T-helper 22 cell (primary cell): ENCODE data around the gene BAZ1A.
A peak's percentile ranks its signal among the peaks of the same experiment; 100 is the strongest.

Experiments
- DNase-seq: peaks from one replicate; pipeline ENCODE4 v3.0.0-alpha.2; 2020; ENCODE audit warnings: low read depth

The BAZ1A gene, protein sequence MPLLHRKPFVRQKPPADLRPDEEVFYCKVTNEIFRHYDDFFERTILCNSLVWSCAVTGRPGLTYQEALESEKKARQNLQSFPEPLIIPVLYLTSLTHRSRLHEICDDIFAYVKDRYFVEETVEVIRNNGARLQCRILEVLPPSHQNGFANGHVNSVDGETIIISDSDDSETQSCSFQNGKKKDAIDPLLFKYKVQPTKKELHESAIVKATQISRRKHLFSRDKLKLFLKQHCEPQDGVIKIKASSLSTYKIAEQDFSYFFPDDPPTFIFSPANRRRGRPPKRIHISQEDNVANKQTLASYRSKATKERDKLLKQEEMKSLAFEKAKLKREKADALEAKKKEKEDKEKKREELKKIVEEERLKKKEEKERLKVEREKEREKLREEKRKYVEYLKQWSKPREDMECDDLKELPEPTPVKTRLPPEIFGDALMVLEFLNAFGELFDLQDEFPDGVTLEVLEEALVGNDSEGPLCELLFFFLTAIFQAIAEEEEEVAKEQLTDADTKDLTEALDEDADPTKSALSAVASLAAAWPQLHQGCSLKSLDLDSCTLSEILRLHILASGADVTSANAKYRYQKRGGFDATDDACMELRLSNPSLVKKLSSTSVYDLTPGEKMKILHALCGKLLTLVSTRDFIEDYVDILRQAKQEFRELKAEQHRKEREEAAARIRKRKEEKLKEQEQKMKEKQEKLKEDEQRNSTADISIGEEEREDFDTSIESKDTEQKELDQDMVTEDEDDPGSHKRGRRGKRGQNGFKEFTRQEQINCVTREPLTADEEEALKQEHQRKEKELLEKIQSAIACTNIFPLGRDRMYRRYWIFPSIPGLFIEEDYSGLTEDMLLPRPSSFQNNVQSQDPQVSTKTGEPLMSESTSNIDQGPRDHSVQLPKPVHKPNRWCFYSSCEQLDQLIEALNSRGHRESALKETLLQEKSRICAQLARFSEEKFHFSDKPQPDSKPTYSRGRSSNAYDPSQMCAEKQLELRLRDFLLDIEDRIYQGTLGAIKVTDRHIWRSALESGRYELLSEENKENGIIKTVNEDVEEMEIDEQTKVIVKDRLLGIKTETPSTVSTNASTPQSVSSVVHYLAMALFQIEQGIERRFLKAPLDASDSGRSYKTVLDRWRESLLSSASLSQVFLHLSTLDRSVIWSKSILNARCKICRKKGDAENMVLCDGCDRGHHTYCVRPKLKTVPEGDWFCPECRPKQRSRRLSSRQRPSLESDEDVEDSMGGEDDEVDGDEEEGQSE (N-terminal part only)

DNA sequence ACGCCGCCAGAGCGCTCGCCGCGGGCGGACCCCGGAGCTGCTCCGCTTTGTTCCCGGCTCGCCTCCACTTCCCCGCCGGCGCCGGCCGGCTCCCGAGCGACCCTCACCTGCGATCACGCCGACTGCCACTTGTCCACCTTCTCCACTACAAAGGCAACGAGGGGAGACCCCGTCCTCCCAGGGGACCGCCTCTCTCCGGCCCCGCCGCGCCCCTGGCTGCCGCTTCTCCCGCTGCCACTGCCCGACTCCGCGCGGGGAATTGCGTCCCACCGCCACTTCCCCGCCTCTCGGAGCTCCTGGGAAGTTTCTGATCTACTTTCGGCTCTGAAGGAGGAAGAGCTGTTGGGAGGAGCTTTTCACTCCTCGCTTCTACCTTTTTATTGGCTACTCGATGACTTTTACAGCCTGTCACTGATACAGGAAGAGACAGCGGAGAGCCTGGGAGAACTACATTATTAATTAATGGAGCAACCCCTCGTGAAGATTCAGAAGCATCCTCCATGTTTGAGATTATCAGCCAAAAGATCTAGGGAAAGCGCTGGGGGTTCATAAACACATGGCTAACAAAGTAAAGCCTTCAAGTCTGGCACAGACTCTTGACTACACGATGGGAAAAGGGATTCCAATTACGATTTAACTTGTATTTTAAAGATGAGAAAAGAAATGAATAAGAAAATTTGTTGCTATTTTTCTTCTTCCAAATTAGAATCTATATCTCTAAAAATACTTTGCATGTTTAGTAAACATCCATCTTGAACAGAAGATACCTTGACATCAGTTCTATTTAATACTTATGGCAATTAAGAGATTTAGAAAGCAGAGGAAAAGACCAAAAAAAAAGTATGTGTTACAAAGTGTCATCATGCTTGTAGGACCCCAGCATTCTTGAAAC, at the start of gene BAZ1A:
TSS of gene BAZ1A (minus strand) at position 330 of the 892 bp plus-strand sequence. CDS start 756 bp downstream, outside the sequence.
- DNase-seq: peak; percentile 30

DNA sequence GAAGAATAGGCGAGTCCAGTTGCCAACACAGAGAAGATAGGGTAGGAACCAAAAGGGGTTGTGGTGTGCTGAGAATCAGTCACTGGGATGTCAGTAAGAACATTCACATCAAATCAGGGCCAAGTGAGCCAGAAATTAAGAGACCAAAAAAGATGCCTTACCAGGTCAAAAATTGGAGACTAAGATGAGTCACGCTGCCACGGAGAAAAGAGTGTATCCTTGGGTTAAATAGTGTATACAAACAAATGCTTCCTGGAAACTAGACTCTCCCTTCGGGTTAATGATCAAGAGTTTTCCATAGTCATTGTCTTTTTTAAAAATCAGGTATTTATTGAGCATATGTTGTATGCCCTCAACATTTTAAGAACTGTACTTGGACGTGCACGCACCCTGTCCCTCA, 45.2 kb upstream of the BAZ1A start:
- no peak for DNase-seq

DNA sequence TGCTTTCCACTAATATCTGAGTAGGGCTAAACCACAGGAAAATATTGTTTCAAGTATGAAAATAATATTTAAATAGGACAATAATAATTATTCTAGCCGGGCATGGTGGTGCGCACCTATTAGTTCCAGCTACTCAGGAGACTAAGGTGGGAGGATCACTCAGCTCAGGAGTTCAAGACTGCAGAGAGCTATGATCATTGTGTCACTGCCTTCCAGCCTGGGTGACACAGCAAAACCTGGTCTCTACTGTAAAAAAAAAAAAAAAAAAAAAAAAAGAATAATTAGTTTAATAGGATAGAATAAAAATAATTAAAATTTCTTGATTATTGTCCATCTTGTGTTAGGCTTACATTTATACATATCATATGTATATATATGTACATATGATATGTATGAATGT, 38.5 kb upstream of the BAZ1A start:
- no peak for DNase-seq

DNA sequence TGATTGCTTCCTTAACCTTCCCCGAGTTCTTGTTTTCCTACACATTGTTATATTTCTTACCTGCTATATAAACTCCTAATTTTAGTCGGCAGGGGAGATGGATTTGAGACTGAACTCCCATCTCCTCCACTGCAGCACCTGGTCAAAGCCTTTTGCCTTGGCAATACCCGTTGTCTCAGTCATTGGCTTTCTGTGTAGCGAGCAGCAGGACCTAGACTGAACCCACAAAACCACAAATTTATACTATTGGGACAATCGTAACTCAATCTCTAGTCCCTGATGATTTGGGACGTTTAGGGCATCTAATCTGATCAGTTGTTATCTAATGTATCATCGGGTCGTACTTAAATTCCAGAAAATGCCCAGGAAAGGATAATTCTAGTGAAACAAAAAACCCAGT, 37.8 kb upstream of the BAZ1A start:
- no peak for DNase-seq

DNA sequence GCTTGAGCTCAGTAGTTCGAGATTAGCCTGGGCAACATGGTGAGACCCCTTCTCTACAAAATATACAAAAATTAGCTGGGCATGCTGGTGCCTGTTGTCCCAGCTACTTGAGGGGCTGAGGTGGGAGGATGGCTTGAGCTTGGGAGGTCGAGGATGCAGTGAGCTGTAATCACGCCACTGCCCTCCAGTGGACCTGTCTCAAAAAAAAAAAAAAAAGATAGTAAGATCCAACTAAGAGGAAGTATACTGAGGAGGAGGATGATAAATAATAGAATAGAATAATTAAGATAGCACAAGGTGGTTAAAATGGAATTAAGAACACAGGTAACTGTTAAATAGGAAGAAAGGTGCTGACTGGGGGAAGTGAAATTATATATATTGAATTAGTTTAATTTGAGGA, 37.0 kb upstream of the BAZ1A start:
- no peak for DNase-seq

DNA sequence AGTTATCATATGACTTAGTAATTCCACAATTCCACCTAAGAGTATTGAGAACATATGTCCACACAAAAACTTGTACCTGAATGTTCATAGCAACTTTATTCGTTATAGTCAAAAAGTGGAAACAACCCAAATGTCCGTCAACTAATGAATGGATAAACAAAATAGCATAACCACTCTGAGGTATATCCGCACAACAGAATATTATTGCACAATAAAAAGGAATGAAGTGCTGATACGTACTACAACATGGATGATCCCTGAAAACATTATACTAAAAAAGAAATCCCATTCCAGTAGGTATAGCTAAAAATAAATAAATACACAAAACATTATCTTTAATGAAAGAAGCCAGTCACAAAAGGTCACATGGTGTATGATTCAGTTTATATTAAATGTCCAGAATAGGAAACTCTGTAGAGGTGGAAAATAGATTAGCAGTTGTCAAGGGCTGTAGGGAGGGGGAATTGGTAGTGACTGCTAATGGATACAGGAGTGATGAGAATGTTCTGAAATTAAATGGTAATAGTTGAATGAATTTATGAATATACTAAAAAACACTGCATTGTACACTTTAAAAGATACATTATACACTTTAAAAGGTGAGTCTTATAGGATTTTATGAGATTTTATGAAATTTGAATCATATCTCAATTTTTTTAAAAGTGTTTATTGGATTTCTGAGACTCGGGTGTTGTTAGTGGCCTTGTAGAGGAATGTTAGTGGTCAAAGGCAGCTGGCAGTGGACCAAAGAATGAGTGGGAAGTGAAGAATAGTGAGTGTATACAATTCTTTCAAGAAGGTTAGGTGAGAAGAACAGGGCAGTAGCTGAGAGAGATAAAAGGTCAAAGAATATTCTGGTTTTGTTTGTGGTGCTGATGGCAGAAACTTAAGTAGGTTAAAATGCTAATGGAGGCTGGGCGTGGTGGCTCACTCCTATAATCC, 36.3 kb upstream of the BAZ1A start:
- no peak for DNase-seq

DNA sequence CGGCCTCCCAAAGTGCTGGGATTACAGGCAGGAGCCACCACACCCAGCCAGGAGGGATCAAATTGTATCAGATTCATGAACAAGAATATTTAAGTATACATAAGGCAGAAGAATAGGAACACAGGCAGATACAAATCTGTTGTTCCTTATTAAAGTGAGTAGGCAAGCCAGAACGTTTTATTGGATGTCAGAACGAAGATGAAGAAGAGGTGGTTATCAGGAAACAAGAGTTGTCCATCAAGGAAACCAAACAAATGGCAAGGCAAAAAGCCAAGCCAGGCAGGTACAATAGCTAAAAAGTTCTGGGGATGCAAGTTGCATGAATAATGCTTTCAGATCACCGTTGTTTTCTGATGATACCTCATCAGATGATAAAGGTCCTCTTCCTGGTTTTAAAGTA, 31.1 kb upstream of the BAZ1A start:
- no peak for DNase-seq

DNA sequence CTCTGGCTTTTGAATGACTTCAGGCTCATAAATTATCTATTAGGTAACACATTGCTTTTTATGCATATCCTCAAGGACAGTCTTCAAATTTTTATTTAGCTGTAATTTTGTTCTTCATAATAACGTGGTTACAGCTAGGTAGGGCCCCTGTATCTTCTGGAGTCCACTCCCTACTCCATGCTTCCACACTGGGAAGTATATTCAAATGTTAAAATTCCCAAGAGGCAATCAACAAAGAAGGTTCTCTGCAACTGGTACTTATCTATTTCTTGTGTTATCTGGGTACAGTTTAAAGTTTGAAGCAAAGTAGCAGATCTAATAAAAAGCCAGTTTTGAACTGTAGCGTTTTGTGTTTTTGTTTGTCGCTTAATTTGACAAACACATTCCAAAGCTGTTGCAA, 20.1 kb upstream of the BAZ1A start:
- DNase-seq: no peak

DNA sequence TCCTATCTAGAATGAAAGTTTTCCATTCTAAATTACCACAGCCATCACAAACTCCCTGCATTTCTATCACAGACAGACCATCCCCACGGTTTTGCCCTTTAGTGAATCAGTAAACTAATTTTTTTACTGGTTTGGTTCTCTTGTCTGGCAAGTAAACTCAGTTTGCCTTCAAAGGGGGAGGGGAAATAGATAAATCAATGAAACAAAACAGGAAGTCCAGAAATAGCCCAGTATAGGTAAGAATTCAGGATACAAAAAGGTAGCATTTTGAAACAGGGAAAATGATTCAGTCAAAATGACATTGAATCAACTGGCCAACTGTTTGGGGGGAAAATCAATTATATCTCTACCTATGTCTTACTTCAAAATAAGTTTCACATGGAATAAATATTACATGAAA, 15.8 kb upstream of the BAZ1A start:
- no peak for DNase-seq

DNA sequence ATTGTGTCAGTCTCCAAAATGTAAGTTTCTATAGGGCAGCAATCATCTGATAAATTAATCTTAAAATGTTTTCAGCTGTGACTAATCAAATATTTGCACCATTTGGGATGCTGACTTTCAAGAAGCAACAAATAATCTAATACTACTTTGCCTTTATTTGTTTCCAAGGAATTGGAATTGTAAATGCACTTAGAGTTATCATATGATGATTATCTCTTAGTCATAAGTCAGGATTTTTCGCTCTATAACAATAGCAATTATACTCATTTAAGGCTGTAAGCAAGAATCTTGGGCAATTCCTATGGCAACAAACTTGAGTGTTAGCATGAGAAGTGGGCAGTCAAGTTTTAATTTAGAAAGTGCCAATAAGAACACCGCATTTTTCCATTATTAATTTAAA, 13.0 kb upstream of the BAZ1A start:
- no peak for DNase-seq

DNA sequence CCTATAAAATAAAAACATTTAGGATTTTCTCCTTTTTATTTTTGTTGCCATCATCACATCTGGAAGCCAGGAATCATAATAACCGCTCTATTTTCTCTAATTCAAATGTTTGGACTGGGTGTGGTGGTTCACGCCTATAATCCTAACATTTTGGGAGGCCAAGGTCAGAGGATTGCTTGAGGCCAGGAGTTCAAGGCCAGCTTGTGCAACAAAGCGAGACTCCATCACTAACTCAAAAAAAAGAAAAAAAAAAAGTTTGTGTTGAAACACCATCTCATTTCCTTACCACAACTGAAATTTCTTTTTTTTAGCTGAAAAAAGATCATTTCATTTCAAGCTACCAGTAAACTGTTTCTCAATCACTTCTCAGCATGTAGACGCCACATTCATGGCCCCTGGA, 8.8 kb upstream of the BAZ1A start:
- DNase-seq: no peak

DNA sequence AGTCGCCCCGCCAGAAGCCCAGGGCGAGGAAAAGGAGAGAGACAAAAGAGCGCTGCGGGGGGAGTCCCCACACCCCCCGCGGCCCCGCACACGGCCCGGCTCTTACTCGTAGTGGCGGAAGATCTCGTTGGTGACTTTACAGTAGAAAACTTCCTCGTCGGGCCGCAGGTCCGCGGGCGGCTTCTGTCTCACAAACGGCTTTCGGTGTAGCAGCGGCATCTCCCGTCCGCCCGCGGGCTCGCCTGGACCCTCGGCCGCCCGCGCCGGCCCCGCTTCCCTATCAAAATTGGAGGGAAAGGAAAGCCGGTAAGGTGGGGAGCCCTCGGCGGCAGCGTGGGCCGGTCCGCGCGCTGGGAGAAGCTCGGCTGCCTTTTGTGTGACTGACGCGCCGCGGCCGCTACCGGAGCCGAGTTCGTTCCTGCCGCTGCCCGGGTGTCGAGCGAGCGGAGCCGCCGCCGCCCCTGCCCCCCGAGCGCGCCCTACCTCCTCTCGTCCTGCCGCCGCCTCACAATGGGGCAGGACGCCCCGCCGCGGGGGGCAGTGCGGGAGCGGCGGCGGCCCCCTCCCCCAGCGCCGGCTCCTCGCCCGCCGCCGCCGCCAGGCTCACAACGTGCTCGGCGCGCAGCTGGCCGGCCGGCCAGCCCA, 652 bp downstream of the BAZ1A start:
- peak; percentile 19 for DNase-seq

DNA sequence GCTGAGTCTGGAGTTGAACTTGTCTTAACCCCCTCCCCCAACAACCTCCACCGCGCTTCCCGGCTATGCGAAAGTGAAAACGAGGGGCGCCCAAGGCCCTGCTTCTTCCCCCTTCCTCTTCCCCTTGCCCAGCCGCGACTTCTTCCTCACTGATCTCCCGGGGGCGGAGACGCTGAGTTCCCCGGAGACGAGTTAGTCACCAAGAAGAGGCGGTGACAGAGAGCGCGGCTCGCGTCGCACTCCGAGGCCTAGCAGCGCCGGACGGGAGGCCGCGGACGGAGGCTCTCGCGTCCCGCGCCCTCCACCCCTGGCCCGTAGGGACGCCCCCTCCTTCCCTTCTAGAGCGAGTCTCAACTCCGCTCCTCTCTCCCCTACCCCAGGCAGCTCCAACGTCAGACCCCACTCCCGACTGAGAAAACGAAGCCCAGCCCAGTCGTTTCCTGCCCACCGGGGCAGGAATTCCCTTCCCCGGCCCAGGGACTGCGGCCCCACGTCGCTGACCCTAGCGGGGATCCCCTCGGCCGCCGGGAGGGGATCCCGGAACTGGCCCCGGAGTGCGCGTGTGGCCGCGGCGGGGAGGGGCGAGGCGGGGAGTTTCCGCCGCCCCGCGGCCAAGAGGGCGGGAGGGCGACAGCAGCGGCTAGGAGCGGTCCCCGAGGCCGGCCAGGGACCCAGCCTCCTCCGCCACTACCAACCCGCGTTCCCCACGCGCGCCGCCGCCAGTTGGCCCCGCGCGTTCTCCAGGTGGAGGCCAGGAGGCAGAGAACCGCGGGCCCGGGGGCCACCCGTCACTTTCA, 1.4 kb downstream of the BAZ1A start:
- DNase-seq: peak; percentile 79

DNA sequence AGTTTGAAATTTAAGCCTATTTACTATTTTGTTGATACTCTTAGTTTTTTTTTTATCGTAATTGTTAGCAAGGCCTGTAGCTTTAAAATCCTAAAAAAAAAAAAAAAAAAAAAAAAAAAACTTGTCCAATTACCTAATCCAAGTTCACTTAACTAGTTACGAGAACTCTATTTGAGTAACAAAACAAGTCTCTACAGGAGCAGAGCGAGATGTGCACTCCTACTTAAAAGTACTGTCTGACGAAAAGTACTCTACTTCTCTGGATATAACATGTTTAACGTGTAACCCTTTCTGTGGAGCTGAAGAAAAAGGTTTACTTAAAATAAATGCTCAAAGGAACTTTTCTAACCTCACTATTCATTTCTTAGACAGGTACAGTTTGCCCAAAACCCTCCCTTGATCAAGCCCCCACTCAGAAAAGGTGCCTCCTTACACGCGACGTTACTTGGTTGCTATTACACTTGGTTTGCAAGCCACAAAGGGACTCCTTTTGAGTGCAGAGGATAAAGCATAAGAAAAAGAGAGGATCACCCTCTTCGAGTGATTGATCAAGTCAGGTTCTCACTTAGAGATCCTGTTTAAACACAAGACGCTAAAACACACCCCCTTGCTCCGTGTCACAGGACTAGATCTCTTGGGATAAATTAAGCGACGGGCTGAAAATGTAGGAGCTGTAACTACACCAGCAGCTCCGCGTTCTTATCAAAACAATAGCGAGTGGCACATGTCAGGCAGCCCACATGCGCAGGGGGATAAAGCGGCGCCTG, 2.2 kb downstream of the BAZ1A start:
- no peak for DNase-seq

DNA sequence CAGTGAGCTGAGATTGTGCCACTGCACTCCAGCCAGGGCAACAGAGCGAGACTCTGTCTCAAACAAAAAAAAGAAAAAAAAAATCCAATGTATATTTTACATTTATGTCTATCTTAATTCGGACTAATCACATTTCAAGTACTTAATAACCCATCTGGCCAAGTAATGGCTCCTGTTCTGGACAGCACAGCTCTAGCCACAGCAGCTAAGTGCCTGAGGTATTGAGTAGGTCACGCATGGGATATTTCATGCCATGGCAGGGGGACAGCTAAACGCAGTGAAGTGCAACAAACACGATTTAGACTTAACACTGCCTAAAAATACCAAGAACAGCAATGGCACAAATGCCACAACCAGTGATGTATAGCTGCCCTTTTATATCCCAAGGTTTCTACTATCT, 8.0 kb downstream of the BAZ1A start:
- no peak for DNase-seq

DNA sequence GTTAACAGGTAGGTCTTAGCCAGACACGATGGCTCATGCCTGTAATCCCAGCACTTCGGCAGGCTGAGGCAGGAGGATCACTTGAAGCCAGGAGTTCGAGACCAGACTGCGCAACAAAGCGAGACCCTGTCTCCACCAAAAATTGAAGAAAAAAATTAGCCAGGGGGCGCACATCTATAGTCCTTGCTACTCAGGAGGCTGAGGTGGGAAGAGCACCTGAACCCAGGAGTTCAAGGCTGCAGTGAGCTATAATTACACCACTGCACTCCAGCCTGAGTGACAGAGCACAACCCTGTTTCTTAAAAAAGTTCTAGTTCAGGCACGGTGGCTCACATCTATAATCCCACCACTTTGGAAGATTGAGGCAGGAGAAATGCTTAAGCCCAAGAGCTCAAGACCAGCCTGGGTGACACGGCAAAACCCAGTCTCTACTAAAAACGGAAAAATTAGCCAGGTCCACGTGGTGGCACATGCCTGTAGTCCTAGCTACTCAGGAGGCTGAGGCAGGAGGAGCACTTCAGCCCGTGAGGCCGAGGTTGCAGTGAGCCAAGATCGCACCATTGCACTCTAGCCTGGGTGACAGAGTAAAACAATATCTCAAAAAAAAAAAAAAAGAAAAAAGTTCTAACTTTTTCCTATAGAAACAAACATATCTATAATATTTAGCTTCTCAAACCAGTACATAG, 9.1 kb downstream of the BAZ1A start:
- no peak for DNase-seq

DNA sequence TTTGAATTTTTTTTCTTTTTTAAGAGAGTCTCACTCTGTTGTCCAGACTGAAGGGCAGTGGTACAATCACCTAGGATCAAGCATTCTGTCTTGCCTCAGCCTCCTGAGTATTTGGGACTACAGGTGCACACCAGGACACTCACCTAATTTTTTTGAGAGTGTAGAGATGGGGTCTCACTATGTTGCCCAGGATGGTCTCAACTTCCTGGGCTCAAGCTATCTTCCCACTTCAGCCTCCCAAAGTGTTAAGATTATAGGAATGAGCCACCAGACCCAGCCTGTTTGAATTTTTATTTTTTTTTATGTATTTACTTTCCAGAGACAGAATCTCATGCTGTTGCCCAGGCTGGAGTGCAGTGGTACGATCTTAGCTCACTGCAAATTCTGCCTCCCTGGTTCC, 11.3 kb downstream of the BAZ1A start:
- DNase-seq: no peak

DNA sequence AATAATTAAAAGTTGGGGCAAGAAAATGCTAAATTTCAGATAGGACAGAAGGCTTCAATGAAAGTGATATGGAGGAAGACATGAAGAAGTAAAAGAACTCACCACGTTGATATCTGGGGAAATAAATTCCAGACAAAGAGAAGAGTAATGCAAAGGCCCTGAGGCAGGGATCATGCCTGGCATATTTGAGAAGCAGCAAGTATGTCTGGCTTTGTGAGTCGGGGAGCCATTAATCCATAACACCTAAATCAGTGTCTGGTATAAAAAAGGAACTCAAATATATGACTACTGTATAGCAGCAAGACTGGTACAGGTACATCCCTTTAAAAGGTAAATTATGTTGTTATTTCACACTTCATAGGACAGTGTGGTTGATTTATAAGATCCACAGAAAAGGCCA, 16.4 kb downstream of the BAZ1A start:
- no peak for DNase-seq
